RWPE2 (cell line): ENCODE data around the gene SARNP.
A peak's percentile ranks its signal among the peaks of the same experiment; 100 is the strongest.

Experiments
- ATAC-seq: fragments of 200-7000 bp; cut with Tn5 transposase; 3 replicates; pipeline ENCODE4 v1.9.1; 2021; ENCODE audit warnings: low read depth
- DNase-seq: peaks from one replicate; pipeline ENCODE4 v3.0.0-alpha.2; 2020; ENCODE audit warnings: low spot score
- H3K27ac ChIP-seq: fragments of 450-650 bp; 2 replicates; pipeline ENCODE4 v1.5.1; 2017; ENCODE audit warnings: mild to moderate bottlenecking; ENCODE audit not compliant: poor library complexity, severe bottlenecking
- H3K27me3 ChIP-seq: fragments of 250-450 bp; sonication (Bioruptor Pico); 2 replicates; pipeline ENCODE4 v1.5.1; 2021; ENCODE audit warnings: mild to moderate bottlenecking, moderate library complexity; ENCODE audit not compliant: insufficient read depth, poor library complexity, severe bottlenecking
- H3K36me3 ChIP-seq: fragments of 250-450 bp; sonication (Bioruptor Pico); 2 replicates; pipeline ENCODE4 v1.5.1; 2020; ENCODE audit warnings: low read depth, mild to moderate bottlenecking, moderate library complexity
- H3K4me1 ChIP-seq: fragments of 250-450 bp; sonication (Bioruptor Pico); 2 replicates; pipeline ENCODE4 v1.5.1; 2021; ENCODE audit warnings: mild to moderate bottlenecking, moderate library complexity; ENCODE audit not compliant: insufficient read depth, poor library complexity, severe bottlenecking
- H3K4me3 ChIP-seq: fragments of 250-450 bp; sonication (Bioruptor Pico); 2 replicates; pipeline ENCODE4 v1.5.1; 2021; ENCODE audit warnings: mild to moderate bottlenecking, moderate library complexity; ENCODE audit not compliant: severe bottlenecking
- H3K9me3 ChIP-seq: fragments of 250-450 bp; sonication (Bioruptor Pico); 2 replicates; pipeline ENCODE4 v1.5.1; 2021; ENCODE audit warnings: mild to moderate bottlenecking, moderate library complexity; ENCODE audit not compliant: severe bottlenecking
- TF ChIP-seq, protein P1 (sequence below): fragments of 450-650 bp; IDR thresholded peaks from one replicate; pipeline ENCODE4 v1.5.1; 2017; ENCODE audit warnings: mild to moderate bottlenecking, moderate library complexity; ENCODE audit not compliant: poor library complexity, severe bottlenecking

Gene SARNP

DNA sequence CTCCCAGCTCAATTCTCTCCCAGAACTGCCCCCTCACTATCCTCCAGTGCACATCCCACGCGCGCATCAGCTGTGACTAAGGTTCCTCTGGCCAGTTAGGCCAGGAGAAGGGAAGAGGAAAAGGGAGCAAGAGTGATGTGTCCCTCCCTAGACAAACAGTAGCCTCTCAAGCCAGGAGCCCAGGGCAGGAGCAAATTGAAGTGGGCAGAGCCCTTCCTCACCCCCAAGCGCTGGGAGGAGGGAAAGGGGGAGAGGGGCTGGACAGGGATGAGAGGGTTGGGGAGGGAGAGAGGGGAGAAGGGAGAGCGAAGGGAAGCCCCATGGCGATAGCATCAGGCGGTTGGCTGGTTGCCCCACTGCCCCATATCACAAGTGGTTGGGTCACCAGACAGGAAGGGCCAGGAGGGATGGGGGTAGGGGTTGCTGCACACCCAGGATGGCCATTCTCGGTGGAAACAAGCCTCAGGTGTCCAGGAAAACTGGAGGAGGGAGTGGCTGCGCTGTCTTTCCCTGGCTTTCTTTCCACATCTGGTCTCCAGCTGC lies 89.8 kb downstream of the SARNP start:
- DNase-seq (no peak), ATAC-seq (no peak)
- TF ChIP-seq, protein P1, sequence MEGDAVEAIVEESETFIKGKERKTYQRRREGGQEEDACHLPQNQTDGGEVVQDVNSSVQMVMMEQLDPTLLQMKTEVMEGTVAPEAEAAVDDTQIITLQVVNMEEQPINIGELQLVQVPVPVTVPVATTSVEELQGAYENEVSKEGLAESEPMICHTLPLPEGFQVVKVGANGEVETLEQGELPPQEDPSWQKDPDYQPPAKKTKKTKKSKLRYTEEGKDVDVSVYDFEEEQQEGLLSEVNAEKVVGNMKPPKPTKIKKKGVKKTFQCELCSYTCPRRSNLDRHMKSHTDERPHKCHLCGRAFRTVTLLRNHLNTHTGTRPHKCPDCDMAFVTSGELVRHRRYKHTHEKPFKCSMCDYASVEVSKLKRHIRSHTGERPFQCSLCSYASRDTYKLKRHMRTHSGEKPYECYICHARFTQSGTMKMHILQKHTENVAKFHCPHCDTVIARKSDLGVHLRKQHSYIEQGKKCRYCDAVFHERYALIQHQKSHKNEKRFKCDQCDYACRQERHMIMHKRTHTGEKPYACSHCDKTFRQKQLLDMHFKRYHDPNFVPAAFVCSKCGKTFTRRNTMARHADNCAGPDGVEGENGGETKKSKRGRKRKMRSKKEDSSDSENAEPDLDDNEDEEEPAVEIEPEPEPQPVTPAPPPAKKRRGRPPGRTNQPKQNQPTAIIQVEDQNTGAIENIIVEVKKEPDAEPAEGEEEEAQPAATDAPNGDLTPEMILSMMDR, result no peak
- H3K9me3 ChIP-seq, result no peaks in the 10 kb centered on the region
- H3K4me1 ChIP-seq, result peaks cover 14% of the 10 kb centered on the region
- H3K4me3 ChIP-seq, result peak overlapping the region; percentile 74
- peak overlapping the region; percentile 95 for H3K27ac ChIP-seq
- peaks cover 39% of the 10 kb centered on the region for H3K36me3 ChIP-seq
- H3K27me3 ChIP-seq, result no peaks in the 10 kb centered on the region

DNA sequence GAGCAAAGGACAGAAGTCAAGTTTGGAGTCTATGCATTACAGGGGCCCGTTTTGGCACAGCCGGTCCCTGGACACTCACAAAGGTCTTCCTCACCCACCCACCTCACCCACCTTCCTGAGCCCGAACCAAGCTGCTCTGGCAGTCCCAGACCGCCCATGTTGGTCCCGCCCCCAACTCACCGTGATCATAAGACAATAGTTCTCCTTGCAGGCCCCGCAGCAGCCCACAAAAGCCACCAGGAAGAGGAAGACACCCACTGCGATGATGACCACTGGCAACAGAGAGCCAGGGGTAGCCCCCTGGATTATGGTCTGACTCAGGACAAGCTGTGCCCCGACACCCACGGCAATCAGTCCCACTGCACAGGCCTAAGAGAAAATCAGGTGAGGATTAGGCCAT lies 90.6 kb downstream of the SARNP start:
- Histone ChIP-seq H3K36me3 (peaks cover 39% of the 10 kb centered on the region), H3K4me3 (peak overlapping the region; percentile 74), H3K9me3 (no peaks in the 10 kb centered on the region), H3K27ac (peak overlapping the region; percentile 95), H3K27me3 (no peaks in the 10 kb centered on the region), H3K4me1 (peaks cover 14% of the 10 kb centered on the region)
- ATAC-seq (no peak), DNase-seq (no peak)
- TF ChIP-seq, protein P1, result no peak

DNA sequence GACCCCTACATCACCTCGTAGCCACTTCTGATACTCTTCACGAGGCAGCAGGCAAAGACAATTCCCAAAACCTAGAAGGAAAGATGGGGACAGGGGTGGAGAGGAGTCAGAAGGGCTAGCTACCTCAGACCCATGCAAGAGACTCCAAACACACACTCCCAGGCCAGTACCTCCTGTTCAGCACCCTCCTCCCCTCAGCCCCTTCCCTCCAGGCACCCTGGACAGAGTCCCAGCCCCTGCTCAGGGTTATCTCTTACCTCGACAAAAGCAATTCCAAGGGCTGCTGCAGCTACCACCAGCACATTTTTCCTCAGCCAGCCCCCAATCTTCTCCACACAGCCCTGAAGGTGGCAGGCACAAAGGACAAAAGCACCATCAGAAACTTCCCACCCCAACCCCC lies 92.0 kb downstream of the SARNP start:
- Histone ChIP-seq H3K36me3 (peaks cover 39% of the 10 kb centered on the region), H3K27me3 (no peaks in the 10 kb centered on the region), H3K27ac (peak overlapping the region; percentile 95), H3K4me3 (no peak overlapping the region), H3K4me1 (peaks cover 10% of the 10 kb centered on the region), H3K9me3 (no peaks in the 10 kb centered on the region)
- TF ChIP-seq, protein P1, result no peak
- DNase-seq (no peak), ATAC-seq (no peak)

DNA sequence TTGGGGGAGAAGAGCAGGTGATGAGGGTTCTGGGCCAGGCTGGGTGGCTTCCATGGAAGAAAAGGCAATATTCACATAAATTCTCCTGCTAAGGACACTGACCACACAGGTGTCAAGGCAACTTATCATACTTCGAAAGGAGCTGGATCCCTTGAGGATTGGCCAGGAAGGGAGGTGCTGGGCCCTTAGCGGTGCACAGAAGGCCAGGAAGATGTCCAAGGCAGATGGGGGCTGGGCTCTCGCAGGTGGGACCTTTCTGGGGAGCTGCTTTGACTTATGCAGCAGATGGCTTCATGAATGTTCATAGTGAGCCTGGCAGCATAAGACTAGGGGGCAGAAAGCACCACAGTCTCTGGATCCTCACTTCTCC lies 92.6 kb downstream of the SARNP start:
- H3K4me3 ChIP-seq, result no peak overlapping the region
- H3K9me3 ChIP-seq, result no peaks in the 10 kb centered on the region
- no peak overlapping the region for H3K27ac ChIP-seq
- H3K27me3 ChIP-seq, result no peaks in the 10 kb centered on the region
- TF ChIP-seq, protein P1, result peak; percentile 27
- ATAC-seq, result no peak
- peaks cover 39% of the 10 kb centered on the region for H3K36me3 ChIP-seq
- H3K4me1 ChIP-seq, result peaks cover 10% of the 10 kb centered on the region
- DNase-seq, result no peak

DNA sequence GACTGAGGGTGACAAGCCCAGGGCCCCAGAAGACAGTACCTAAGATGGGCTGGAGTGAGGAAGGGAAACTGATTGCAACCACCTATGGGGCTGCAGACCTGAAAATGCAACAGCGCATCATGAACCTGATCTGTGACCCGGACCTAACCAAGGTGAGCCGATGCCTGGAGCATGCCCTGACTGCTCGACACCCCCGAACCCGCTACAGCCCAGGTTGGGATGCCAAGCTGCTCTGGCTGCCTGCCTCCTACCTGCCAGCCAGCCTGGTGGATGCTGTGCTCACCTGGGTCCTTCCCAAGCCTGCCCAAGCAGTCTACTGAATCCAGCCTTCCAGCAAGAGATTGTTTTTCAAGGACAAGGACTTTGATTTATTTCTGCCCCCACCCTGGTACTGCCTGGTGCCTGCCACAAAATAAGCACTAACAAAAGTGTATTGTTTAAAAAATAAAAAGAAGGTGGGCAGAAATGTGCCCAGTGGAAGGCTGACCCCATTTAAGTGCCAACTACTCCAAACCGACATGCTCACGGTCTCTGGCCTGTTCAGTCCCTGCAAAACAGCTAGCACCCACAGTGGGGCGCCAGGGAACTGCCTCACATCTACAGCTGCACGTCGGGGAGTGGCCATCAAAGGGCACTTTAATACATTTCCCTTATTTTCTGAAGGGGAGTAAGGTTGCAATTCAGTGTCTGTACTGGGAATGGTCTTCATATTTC lies 93.1 kb downstream of the SARNP start:
- H3K27ac ChIP-seq, result no peak overlapping the region
- TF ChIP-seq, protein P1, result peak; percentile 55
- peaks cover 10% of the 10 kb centered on the region for H3K4me1 ChIP-seq
- DNase-seq (no peak), ATAC-seq (no peak)
- peaks cover 39% of the 10 kb centered on the region for H3K36me3 ChIP-seq
- H3K4me3 ChIP-seq, result no peak overlapping the region
- no peaks in the 10 kb centered on the region for H3K27me3 ChIP-seq
- H3K9me3 ChIP-seq, result no peaks in the 10 kb centered on the region
